ENCODE measurements around the gene OR13C4. TPM values are rescaled to one million over a fixed set of nuclear protein-coding genes. Genes with fewer than 3 reads are reported as not detected.
"Not testable (repeated sequence)": the region's sequence is repeated elsewhere in the genome, so short reads cannot be mapped to it uniquely, and the experiment has no call there.

Gene OR13C4
- total RNA-seq, 1 donor from 2014 or later, result not detected

DNA sequence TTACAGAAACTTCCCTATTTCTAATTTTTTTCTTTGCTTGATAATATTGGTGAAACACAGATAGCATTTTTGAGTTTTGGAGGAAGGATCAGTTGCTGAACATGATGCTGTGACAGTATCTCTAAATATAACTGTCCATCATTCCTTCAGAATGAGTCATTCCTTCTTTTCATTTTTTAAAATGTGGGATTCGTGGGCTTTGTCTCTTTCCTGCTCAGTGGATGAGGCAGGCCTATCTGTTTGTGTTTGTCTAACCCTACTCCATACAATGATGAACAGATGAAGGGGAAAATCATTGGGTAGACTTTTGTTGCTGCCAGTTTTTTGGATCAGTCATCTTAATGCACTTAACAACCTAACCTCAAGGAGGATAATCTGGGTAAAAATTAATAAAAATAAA, 26.3 kb upstream of the OR13C4 start:
- TF ChIP-seq CTCF (conservative IDR thresholded peaks at IDR 0.05; ENCODE audit: low read depth, low read length), result no peak
- DNase-seq (ENCODE audit: low read depth), result no peak
- H3K4me3 ChIP-seq (ENCODE audit: low read depth, low read length), result no peak overlapping the region

GRCh38 chr9:104544644-104545043, 17.6 kb upstream of the OR13C4 start:
- TF ChIP-seq CTCF (conservative IDR thresholded peaks at IDR 0.05; ENCODE audit: low read depth, low read length), result no peak
- no peak for DNase-seq (ENCODE audit: low read depth)

DNA sequence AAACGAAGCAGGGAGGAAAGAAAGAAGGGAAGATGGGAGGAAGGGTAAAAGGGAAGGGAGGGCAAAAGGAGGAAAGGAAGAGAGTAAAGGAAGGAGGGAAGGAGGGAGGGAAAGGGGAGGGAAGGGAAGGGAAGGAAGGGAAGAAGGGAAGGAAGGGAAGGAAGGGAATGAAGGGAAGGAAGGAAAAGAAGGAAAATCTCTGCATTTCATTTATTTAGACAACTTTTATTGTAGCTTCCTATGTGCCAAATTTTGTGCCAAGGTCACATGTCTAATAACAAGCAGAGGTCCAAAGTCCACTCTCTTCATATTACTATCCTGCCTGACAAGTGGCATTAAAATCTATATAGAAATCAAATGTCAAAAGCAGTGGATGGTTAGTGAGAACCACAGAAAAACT, 12.3 kb upstream of the OR13C4 start:
- no peak for TF ChIP-seq CTCF (conservative IDR thresholded peaks at IDR 0.05; ENCODE audit: low read depth, low read length)
- DNase-seq (ENCODE audit: low read depth), result no peak
- no peak overlapping the region for H3K4me3 ChIP-seq (ENCODE audit: low read depth, low read length)

More at GRCh38 chr9:104544644-104545043, 17.6 kb upstream of the OR13C4 start:
- H3K4me3 ChIP-seq (ENCODE audit: low read depth, low read length), result no peak overlapping the region

GRCh38 chr9:104536756-104537155, 9.7 kb upstream of the OR13C4 start, which contains the start of gene OR13C3:
Gene OR13C3, minus strand, starts transcription at chr9:104536856. Its CDS starts 133 bp downstream, at chr9:104536723.
- no peak for DNase-seq (ENCODE audit: low read depth)
- H3K4me3 ChIP-seq (ENCODE audit: low read depth, low read length), result no peak within 1 kb of the TSS
- TF ChIP-seq CTCF (conservative IDR thresholded peaks at IDR 0.05; ENCODE audit: low read depth, low read length), result no peak

- not testable (repeated sequence) for DNase-seq (ENCODE audit: low read depth); H3K4me3 ChIP-seq (ENCODE audit: low read depth, low read length)
Observed at GRCh38 chr9:104520241-104520640, 6.8 kb downstream of the OR13C4 start.

GRCh38 chr9:104514901-104515300, 12.1 kb downstream of the OR13C4 start:
- no peak for DNase-seq (ENCODE audit: low read depth)
- no peak for TF ChIP-seq CTCF (conservative IDR thresholded peaks at IDR 0.05; ENCODE audit: low read depth, low read length)
- no peak overlapping the region for H3K4me3 ChIP-seq (ENCODE audit: low read depth, low read length)

- no peak overlapping the region for H3K4me3 ChIP-seq (ENCODE audit: low read depth, low read length)
- no peak for DNase-seq (ENCODE audit: low read depth)
- no peak for TF ChIP-seq CTCF (conservative IDR thresholded peaks at IDR 0.05; ENCODE audit: low read depth, low read length)
Observed at GRCh38 chr9:104506565-104506964, 20.4 kb downstream of the OR13C4 start.
